Esophagus muscularis mucosa (tissue), 3 donors: ENCODE results near the gene GADD45GIP1.

Source experiments
- POLR2A ChIP-seq: fragments of 450-650 bp; IDR thresholded peaks from one replicate; pipeline ENCODE4 v1.6.1; 2017; ENCODE audit warnings: antibody characterized with exemption, moderate library complexity, mild to moderate bottlenecking, low read depth
- TF ChIP-seq, protein P1 (sequence below), 3 experiments: fragments of 200-600 bp in 2 of 3; fragments of 450-650 bp in 1 of 3; sonication (generic) in 2 of 3; IDR thresholded peaks; one replicate each; pipeline ENCODE4 v1.5.1; 2017 to 2019; ENCODE audit warnings: antibody characterized with exemption in 3 of 3, mild to moderate bottlenecking in 2 of 3, moderate library complexity in 1 of 3

DNA sequence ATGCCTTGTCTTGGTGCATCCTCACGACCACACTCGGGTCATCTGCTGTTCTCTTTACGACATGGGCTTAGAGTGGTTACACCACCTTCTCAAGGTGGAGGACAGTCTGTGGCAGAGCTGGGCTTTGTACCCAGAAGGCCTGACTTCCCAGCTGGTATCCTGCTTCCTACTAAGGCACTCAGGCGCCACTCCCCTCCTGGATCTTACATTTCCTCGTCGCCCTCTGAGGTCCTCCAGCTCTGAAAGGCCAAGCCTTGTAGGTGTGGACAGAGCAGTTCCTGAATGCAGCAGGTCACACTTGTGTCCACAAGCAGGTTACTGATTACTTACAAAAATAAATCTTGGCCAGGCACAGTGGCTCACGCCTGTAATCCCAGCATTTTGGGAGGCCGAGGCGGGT, 49.9 kb downstream of the GADD45GIP1 start:
- TF ChIP-seq, protein P1, sequence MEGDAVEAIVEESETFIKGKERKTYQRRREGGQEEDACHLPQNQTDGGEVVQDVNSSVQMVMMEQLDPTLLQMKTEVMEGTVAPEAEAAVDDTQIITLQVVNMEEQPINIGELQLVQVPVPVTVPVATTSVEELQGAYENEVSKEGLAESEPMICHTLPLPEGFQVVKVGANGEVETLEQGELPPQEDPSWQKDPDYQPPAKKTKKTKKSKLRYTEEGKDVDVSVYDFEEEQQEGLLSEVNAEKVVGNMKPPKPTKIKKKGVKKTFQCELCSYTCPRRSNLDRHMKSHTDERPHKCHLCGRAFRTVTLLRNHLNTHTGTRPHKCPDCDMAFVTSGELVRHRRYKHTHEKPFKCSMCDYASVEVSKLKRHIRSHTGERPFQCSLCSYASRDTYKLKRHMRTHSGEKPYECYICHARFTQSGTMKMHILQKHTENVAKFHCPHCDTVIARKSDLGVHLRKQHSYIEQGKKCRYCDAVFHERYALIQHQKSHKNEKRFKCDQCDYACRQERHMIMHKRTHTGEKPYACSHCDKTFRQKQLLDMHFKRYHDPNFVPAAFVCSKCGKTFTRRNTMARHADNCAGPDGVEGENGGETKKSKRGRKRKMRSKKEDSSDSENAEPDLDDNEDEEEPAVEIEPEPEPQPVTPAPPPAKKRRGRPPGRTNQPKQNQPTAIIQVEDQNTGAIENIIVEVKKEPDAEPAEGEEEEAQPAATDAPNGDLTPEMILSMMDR (IDR thresholded peaks at IDR 0.05): no peak
- no peak for TF ChIP-seq POLR2A
